K562 (cell line): Measurements from ENCODE around the gene ZNF792. TPM values are rescaled to one million over a fixed set of nuclear protein-coding genes. Genes with fewer than 3 reads are reported as not detected.

Experiments used
- ATAC-seq: fragments of 200-7000 bp; cut with Tn5 transposase; 3 replicates; pipeline ENCODE4 v1.9.1; 2020; ENCODE audit warnings: moderate library complexity
- BruUV-seq: library from RNA; stranded (reverse); fragments of 400-500 nt; replicated peaks from 2 replicates; lab custom pipeline; 2021; lab: Mats Ljungman, UMichigan
- CTCF ChIA-PET: fragments of 300-600 bp; formaldehyde crosslinking; extraction: SDS; loops from one replicate; lab custom pipeline; 2021; ENCODE audit warnings: low intra/inter-chr PET ratio; lab: Yijun Ruan, JAX
- POLR2A ChIA-PET: fragments of 300-600, 350-650 bp; sonication (Branson Sonifier 250); formaldehyde crosslinking; extraction: SDS; loops from one replicate; lab custom pipeline; 2021; ENCODE audit warnings: antibody characterized with exemption, inconsistent platforms; lab: Yijun Ruan, JAX
- DNase-seq, 4 experiments: peaks; one replicate each; pipeline versions ENCODE4 v3.0.0 to v3.0.0-alpha.2; 2011 to 2018; ENCODE audit warnings: low spot score in 3 of 4, mixed read lengths in 3 of 4; ENCODE audit errors: extremely low read depth in 1 of 4
- FAIRE-seq: peaks from 2 replicates; lab custom pipeline; 2011; peaks lifted over from hg19 to GRCh38; lab: Jason Lieb, UNC
- H2AFZ ChIP-seq: 2 replicates; pipeline ENCODE4 v1.6.0; 2011; ENCODE audit warnings: low read depth, low read length, control low read depth, inconsistent platforms
- H3K27ac ChIP-seq: fragments of 200-600 bp; 3 replicates; pipeline ENCODE4 v1.8.0; 2011; ENCODE audit warnings: low read depth, mild to moderate bottlenecking, control low read depth, inconsistent platforms, low read length, moderate library complexity, mixed read lengths; ENCODE audit errors: extremely low read depth
- H3K27me3 ChIP-seq, 2 experiments: fragments of 300-600 bp in 1 of 2; 2 replicates in 1 of 2; 3 replicates in 1 of 2; pipeline versions ENCODE4 v1.6.0 to v1.8.0; 2011; ENCODE audit warnings: inconsistent platforms in 2 of 2, low read length in 2 of 2, mild to moderate bottlenecking in 1 of 2, mixed read lengths in 1 of 2, moderate library complexity in 1 of 2; ENCODE audit not compliant: control insufficient read depth in 2 of 2, insufficient read depth in 2 of 2
- H3K36me3 ChIP-seq: fragments of 300-600 bp; 3 replicates; pipeline ENCODE4 v1.8.0; 2011; ENCODE audit warnings: mild to moderate bottlenecking, low read length, inconsistent platforms; ENCODE audit not compliant: control insufficient read depth, insufficient read depth
- H3K4me1 ChIP-seq, 2 experiments: fragments of 200-600 bp in 1 of 2; replicated peaks in 1 of 2; 2 replicates in 1 of 2; 3 replicates in 1 of 2; pipeline versions ENCODE4 v1.5.1 to v1.8.0; 2011; ENCODE audit warnings: inconsistent platforms in 2 of 2, low read length in 2 of 2, mild to moderate bottlenecking in 1 of 2, mixed read lengths in 1 of 2, moderate library complexity in 1 of 2; ENCODE audit not compliant: control insufficient read depth in 2 of 2, insufficient read depth in 2 of 2
- H3K4me2 ChIP-seq: 2 replicates; pipeline ENCODE4 v1.6.1; 2011; ENCODE audit warnings: low read length, control low read depth, inconsistent platforms, mixed read lengths; ENCODE audit not compliant: insufficient read depth
- H3K4me3 ChIP-seq: fragments of 200-600 bp; sonication (generic), shearing (Covaris generic); 2 replicates; pipeline ENCODE4 v1.5.1; 2016; ENCODE audit warnings: control low read depth, inconsistent platforms
- H3K79me2 ChIP-seq: fragments of 200-600 bp; 3 replicates; pipeline ENCODE4 v1.8.0; 2011; ENCODE audit warnings: low read length, inconsistent platforms; ENCODE audit not compliant: control insufficient read depth, insufficient read depth
- H3K9ac ChIP-seq, 2 experiments: 2 replicates each; pipeline versions ENCODE4 v1.6.0 to v1.6.1; 2011; ENCODE audit warnings: low read depth in 2 of 2, low read length in 2 of 2, control low read depth in 1 of 2, inconsistent platforms in 1 of 2, mild to moderate bottlenecking in 1 of 2, mixed read lengths in 1 of 2; ENCODE audit not compliant: insufficient read depth in 1 of 2
- H3K9me1 ChIP-seq: one replicate; pipeline ENCODE4 v1.6.0; 2011; ENCODE audit warnings: inconsistent platforms, mild to moderate bottlenecking, low read length, moderate library complexity; ENCODE audit not compliant: control insufficient read depth, insufficient read depth
- H3K9me3 ChIP-seq: replicated peaks from 2 replicates; pipeline ENCODE4 v1.5.1; 2011; ENCODE audit warnings: low read depth, low read length, inconsistent platforms; ENCODE audit not compliant: control insufficient read depth, insufficient read depth
- H4K20me1 ChIP-seq: replicated peaks from 2 replicates; pipeline ENCODE4 v1.6.1; 2011; ENCODE audit warnings: low read length, inconsistent platforms, mixed read lengths; ENCODE audit not compliant: control insufficient read depth, insufficient read depth
- CBX3 ChIP-seq, 2 experiments: IDR thresholded peaks; 1 replicate in 1 of 2; 2 replicates in 1 of 2; pipeline ENCODE4 v1.6.1; 2012; ENCODE audit warnings: inconsistent platforms in 2 of 2, low read length in 2 of 2, borderline replicate concordance in 1 of 2, control low read depth in 1 of 2
- PCBP1 ChIP-seq: fragments of 200-400 bp; formaldehyde crosslinking; IDR thresholded peaks from 2 replicates; pipeline ENCODE4 v1.6.1; 2018; ENCODE audit warnings: mild to moderate bottlenecking, low read depth, low read length; ENCODE audit not compliant: poor library complexity, severe bottlenecking
- RBM39 ChIP-seq: fragments of 200-400 bp; formaldehyde crosslinking; optimal IDR thresholded peaks from 2 replicates; pipeline ENCODE3; 2018; ENCODE audit warnings: low read depth, low read length
- ZNF274 ChIP-seq: IDR thresholded peaks from 2 replicates; pipeline ENCODE4 v1.6.1; 2011; ENCODE audit warnings: low read depth, mild to moderate bottlenecking, low read length, moderate library complexity, borderline replicate concordance
- ZNF551 ChIP-seq: fragments of 250-450 bp; sonication (Bioruptor Pico); IDR thresholded peaks from 2 replicates; pipeline ENCODE4 v1.5.0; 2021; ENCODE audit warnings: mild to moderate bottlenecking, moderate library complexity
- ZNF75A ChIP-seq: fragments of 450-650 bp; formaldehyde crosslinking; IDR thresholded peaks from 2 replicates; pipeline ENCODE4 v1.4.0; 2020; ENCODE audit warnings: mild to moderate bottlenecking
- WGBS: fragments of 100-300 bp; shearing (Covaris generic); methylation state at CpG from one replicate; pipeline ENCODE4 v1.1.6; 2016; ENCODE audit warnings: low coverage, mixed read lengths; ENCODE audit not compliant: insufficient coverage; ENCODE audit errors: missing lambda C conversion rate; 5-methylcytosine and 5-hydroxymethylcytosine counted together
- in situ Hi-C: fragments of 300-500 bp; cut with MboI; formaldehyde crosslinking; loops from 4 replicates; pipeline ENCODE4 v1.15.0; 2018; ENCODE audit warnings: inconsistent platforms, mixed read lengths
- intact Hi-C: fragments of 100-400 bp; cut with micrococcal nuclease; formaldehyde crosslinking; loops from 2 replicates; pipeline ENCODE4 v1.14.2; 2022
- polyA plus RNA-seq, 8 experiments: library from polyadenylated mRNA; depleted of rRNA in 4 of 8; stranded (reverse) in 5 of 8; unstranded in 3 of 8; fragments of >200 nt; fragmentation: Nextera tagmentation in 2 of 8; fragmentation: Illumina TruSeq in 1 of 8; extraction: Ambion mirVana in 2 of 8; extraction: Trizol in 1 of 8; gene quantifications; 2 replicates each; pipeline versions ENCODE4 v1.2.1 to v1.2.3, GENCODE V29; 2011 to 2014; ENCODE audit warnings: inconsistent platforms in 1 of 8, missing spikeins in 1 of 8
- total RNA-seq, 7 experiments: library from RNA; depleted of rRNA in 6 of 7; stranded (reverse); fragments of >200 nt in 6 of 7; fragmentation: Illumina TruSeq in 2 of 7; extraction: Trizol in 2 of 7; gene quantifications; 2 replicates each; pipeline versions ENCODE4 v1.2.1 to v1.2.3, GENCODE V29; 2011 to 2021; ENCODE audit warnings: low replicate concordance in 1 of 7

The ZNF792 gene
- total and polyA plus RNA-seq, 9 of the 15 experiments (the other 6 are each of a cell fraction or from before 2014, with no cell fraction given): 3.3 to 16.5 (median 10.4) TPM

GRCh38 chr19:34943861-34944573 lies 20.0 kb downstream of the ZNF792 start:
- Histone ChIP-seq H3K9ac (no peak overlapping the region), H3K9me1 (no peaks in the 10 kb centered on the region), H3K36me3 (peaks cover 31% of the 10 kb centered on the region), H4K20me1 (no peaks in the 10 kb centered on the region), H3K4me3 (no peak overlapping the region), H3K27ac (no peak overlapping the region), H3K27me3 (no peaks in the 10 kb centered on the region), H2AFZ (no peak overlapping the region)
- BruUV-seq: no TSS peak
- POLR2A ChIA-PET: no interaction called here
- intact Hi-C loops (no loop called here), in situ Hi-C loops (no loop called here)
- WGBS: 94% methylated on average over 13 of the region's 13 CpGs
- no peak for FAIRE-seq
- CTCF ChIA-PET: no interaction called here
- DNase-seq: no peak
- TF ChIP-seq ZNF551 (CRISPR knock-in tag) (no peak), ZNF274 (peak; percentile 90), CBX3 (IDR thresholded peaks at IDR 0.05; ENCODE audit: borderline replicate concordance in 1 of 2, low read length in 2 of 2) (peak in 1 of 2 experiments; percentile 13; a peak in 1 of 3 replicates), ZNF75A (CRISPR knock-in tag) (0 out of 2 replicates have a peak, but pooled peaks have one; percentile 48)
- TF ChIP-seq, all 486 proteins: peak for 3
- no peaks in the 10 kb centered on the region for H3K79me2 ChIP-seq
- H3K4me1 ChIP-seq: no peaks in the 10 kb centered on the region
- H3K9me3 ChIP-seq: peaks cover 23% of the 10 kb centered on the region
- no peak overlapping the region for H3K4me2 ChIP-seq
- no peak for ATAC-seq

GRCh38 chr19:34938886-34939285 lies 25.1 kb downstream of the ZNF792 start:
- intact Hi-C loops: no loop called here
- H3K9me1 ChIP-seq: no peaks in the 10 kb centered on the region
- no peaks in the 10 kb centered on the region for H4K20me1 ChIP-seq
- no peak for FAIRE-seq
- H3K4me3 ChIP-seq: no peak overlapping the region
- no peaks in the 10 kb centered on the region for H3K4me1 ChIP-seq
- TF ChIP-seq PCBP1 (peak; percentile 25), RBM39 (no peak)
- TF ChIP-seq, all 486 proteins: peak for 1
- Histone ChIP-seq H2AFZ (no peak overlapping the region), H3K27ac (no peak overlapping the region), H3K9ac (no peak overlapping the region), H3K36me3 (peaks cover 44% of the 10 kb centered on the region), H3K4me2 (no peak overlapping the region), H3K9me3 (peaks cover 8% of the 10 kb centered on the region), H3K27me3 (no peaks in the 10 kb centered on the region), H3K79me2 (no peaks in the 10 kb centered on the region)
- CTCF ChIA-PET: no interaction called here
- DNase-seq (no peak), ATAC-seq (no peak)
- no TSS peak for BruUV-seq
- 76% methylated on average over 5 of the region's 10 CpGs for WGBS
- in situ Hi-C loops: no loop called here
- POLR2A ChIA-PET: no interaction called here
